ENCODE results near the gene STRADB. TPM values are rescaled to one million over a fixed set of nuclear protein-coding genes. Genes with fewer than 3 reads are reported as not detected.

STRADB gene
- total and polyA plus RNA-seq, 2 experiments from 2014 or later: 35.9 to 37.1 TPM

DNA sequence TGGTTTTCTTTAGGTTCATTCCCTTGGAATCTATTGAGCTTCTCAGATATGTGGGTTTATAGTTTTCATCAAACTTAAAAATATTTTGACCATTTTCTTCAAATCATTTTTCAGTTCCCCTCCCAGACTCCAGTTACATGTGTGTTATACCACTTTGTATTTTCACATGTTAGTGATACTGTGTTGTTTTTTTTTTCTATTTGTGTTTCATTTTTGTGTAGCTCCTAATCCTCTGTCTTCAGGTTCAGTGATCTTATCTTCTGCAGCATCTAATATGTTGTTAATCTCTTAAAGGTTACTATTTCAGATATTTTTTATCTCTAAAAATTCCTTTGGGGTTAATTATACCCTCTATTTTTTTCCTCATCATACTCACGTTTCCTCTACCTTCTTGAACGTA is 51.2 kb downstream of the STRADB start:
- Histone ChIP-seq H3K4me3 (no peak overlapping the region), H3K27ac (ENCODE audit: low read depth) (no peak overlapping the region), H3K9me2 (ENCODE audit: insufficient read depth) (peaks cover 4% of the 10 kb centered on the region; the same call in 1 of the 2 replicates), H3F3A (replicated peaks; ENCODE audit: low read depth) (no peaks in the 10 kb centered on the region), H3K36me3 (ENCODE audit: insufficient read depth) (no peaks in the 10 kb centered on the region), H2AFZ (no peak overlapping the region), H3K79me2 (replicated peaks; ENCODE audit: insufficient read depth) (no peaks in the 10 kb centered on the region), H3K27me3 (ENCODE audit: insufficient read depth) (no peaks in the 10 kb centered on the region), H3K4me2 (no peak overlapping the region), H3K4me1 (ENCODE audit: insufficient read depth) (no peaks in the 10 kb centered on the region), H4K20me1 (replicated peaks; ENCODE audit: insufficient read depth) (no peaks in the 10 kb centered on the region)
- H3K27me3 Mint-ChIP-seq (ENCODE audit: insufficient read depth, low read depth, poor library complexity): no peaks in the 10 kb centered on the region
- no peak overlapping the region for H3K27ac Mint-ChIP-seq
- ATAC-seq (no peak), DNase-seq (ENCODE audit: low spot score) (no peak)
- peaks cover 10% of the 10 kb centered on the region for H3K36me3 Mint-ChIP-seq (ENCODE audit: low read depth)
- no peaks in the 10 kb centered on the region for H3K4me1 Mint-ChIP-seq
- H3K4me3 Mint-ChIP-seq: no peak overlapping the region
- TF ChIP-seq ETS1 (IDR thresholded peaks at IDR 0.05) (no peak), JUNB (IDR thresholded peaks at IDR 0.05; ENCODE audit: unreplicated experiment) (no peak), ZNF462 (CRISPR knock-in tag; IDR thresholded peaks at IDR 0.05) (no peak), EZH2phosphoT487 (IDR thresholded peaks at IDR 0.05; ENCODE audit: unreplicated experiment) (no peak), NANOG (IDR thresholded peaks at IDR 0.05; ENCODE audit: borderline replicate concordance) (no peak), POLR2AphosphoS5 (IDR thresholded peaks at IDR 0.05; ENCODE audit: low read depth) (no peak), ZNF331 (CRISPR knock-in tag; IDR thresholded peaks at IDR 0.05; ENCODE audit: low read depth) (no peak), STAT1 (IDR thresholded peaks at IDR 0.05; ENCODE audit: unreplicated experiment) (no peak), EZH2 (IDR thresholded peaks at IDR 0.05; ENCODE audit: low read depth, unreplicated experiment) (no peak), ZNF114 (CRISPR knock-in tag; IDR thresholded peaks at IDR 0.05) (no peak), REST (IDR thresholded peaks at IDR 0.05; ENCODE audit: unreplicated experiment) (no peak), CREB1 (CRISPR knock-in tag; IDR thresholded peaks at IDR 0.05; ENCODE audit: low read depth) (no peak)
- TF ChIP-seq, protein P1, sequence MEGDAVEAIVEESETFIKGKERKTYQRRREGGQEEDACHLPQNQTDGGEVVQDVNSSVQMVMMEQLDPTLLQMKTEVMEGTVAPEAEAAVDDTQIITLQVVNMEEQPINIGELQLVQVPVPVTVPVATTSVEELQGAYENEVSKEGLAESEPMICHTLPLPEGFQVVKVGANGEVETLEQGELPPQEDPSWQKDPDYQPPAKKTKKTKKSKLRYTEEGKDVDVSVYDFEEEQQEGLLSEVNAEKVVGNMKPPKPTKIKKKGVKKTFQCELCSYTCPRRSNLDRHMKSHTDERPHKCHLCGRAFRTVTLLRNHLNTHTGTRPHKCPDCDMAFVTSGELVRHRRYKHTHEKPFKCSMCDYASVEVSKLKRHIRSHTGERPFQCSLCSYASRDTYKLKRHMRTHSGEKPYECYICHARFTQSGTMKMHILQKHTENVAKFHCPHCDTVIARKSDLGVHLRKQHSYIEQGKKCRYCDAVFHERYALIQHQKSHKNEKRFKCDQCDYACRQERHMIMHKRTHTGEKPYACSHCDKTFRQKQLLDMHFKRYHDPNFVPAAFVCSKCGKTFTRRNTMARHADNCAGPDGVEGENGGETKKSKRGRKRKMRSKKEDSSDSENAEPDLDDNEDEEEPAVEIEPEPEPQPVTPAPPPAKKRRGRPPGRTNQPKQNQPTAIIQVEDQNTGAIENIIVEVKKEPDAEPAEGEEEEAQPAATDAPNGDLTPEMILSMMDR (conservative IDR thresholded peaks at IDR 0.05; ENCODE audit: low read depth in 2 of 2): no peak
- peaks cover 19% of the 10 kb centered on the region; the same call in 2 of the 3 replicates for H3K9me3 Mint-ChIP-seq
